ENCODE measurements around the gene WTAP.

DNA sequence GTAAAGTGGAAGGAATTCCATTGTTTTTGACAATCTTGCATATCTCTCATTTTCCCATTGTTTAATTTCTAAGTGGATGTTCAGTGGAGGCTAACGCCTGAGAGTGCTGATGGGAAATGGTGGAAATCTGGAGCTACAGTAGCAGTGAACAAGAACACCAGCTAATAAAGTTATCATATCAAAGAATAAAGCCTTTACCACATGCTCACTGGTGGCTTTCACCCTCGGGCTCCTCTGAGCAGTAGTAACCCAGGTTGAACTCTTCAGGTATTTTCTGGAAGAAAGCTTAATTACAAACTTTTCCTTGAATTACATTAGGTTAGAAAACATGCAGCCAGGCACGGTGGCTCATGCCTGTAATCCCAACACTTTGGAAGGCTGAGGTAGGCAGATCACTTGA is 24.1 kb downstream of the WTAP start:
- TF ChIP-seq, protein P1, sequence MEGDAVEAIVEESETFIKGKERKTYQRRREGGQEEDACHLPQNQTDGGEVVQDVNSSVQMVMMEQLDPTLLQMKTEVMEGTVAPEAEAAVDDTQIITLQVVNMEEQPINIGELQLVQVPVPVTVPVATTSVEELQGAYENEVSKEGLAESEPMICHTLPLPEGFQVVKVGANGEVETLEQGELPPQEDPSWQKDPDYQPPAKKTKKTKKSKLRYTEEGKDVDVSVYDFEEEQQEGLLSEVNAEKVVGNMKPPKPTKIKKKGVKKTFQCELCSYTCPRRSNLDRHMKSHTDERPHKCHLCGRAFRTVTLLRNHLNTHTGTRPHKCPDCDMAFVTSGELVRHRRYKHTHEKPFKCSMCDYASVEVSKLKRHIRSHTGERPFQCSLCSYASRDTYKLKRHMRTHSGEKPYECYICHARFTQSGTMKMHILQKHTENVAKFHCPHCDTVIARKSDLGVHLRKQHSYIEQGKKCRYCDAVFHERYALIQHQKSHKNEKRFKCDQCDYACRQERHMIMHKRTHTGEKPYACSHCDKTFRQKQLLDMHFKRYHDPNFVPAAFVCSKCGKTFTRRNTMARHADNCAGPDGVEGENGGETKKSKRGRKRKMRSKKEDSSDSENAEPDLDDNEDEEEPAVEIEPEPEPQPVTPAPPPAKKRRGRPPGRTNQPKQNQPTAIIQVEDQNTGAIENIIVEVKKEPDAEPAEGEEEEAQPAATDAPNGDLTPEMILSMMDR (IDR thresholded peaks at IDR 0.05), result no peak
- TF ChIP-seq POLR2A (IDR thresholded peaks at IDR 0.05), result no peak
